ENCODE data around the gene CIAO2A. TPM values are rescaled to one million over a fixed set of nuclear protein-coding genes. Genes with fewer than 3 reads are reported as not detected.

The CIAO2A gene
- total RNA-seq, 1 experiment from 2014 or later, result 89.8 TPM

GRCh38 chr15:64130159-64130558, 36.5 kb upstream of the CIAO2A start:
- no TSS peak for BruUV-seq (replicated peaks)
- H3K9me3 ChIP-seq (ENCODE audit: control insufficient read depth, insufficient read depth, low read depth, low read length), result no peaks in the 10 kb centered on the region
- H3K27ac ChIP-seq (ENCODE audit: low read length), result no peak overlapping the region
- DNase-seq (ENCODE audit: low read depth, low spot score), result no peak
- H3K4me3 ChIP-seq (ENCODE audit: low read depth in 2 of 2, low read length in 2 of 2), result no peak overlapping the region
- intact Hi-C loops (cut with micrococcal nuclease; ENCODE audit: unreplicated experiment) (no loop called here), in situ Hi-C loops (cut with HindIII; ENCODE audit: low pct_unique_long_range_greater_than_20kb, low sequenced_read_pairs) (no loop called here)
- ATAC-seq, result no peak
- no peaks in the 10 kb centered on the region for H3K27me3 ChIP-seq (ENCODE audit: control insufficient read depth, insufficient read depth, low read length)
- POLR2A ChIA-PET, result interaction anchor here (0.5 kb wide), 1 partner anchor 194 kb away, joined by 4 read pairs; no protein-coding TSS in a partner anchor
- H3K4me1 ChIP-seq (ENCODE audit: control insufficient read depth, insufficient read depth, low read length), result no peaks in the 10 kb centered on the region
- CTCF ChIA-PET, result no interaction called here
- H3K36me3 ChIP-seq (ENCODE audit: control insufficient read depth, insufficient read depth, low read length), result peaks cover 38% of the 10 kb centered on the region
- TF ChIP-seq SIN3A (IDR thresholded peaks at IDR 0.05; ENCODE audit: borderline replicate concordance, insufficient read depth, low read depth, low read length) (no peak), REST (IDR thresholded peaks at IDR 0.05; ENCODE audit: insufficient read depth in 1 of 2, low read depth in 2 of 2, low read length in 1 of 2) (no peak), TCF7L2 (IDR thresholded peaks at IDR 0.05; ENCODE audit: low read depth, low read length) (no peak), CTCF (IDR thresholded peaks at IDR 0.05) (no peak), POLR2AphosphoS5 (IDR thresholded peaks at IDR 0.05; ENCODE audit: low read depth, low read length) (no peak)

GRCh38 chr15:64127521-64128270, 34.1 kb upstream of the CIAO2A start:
- peaks cover 38% of the 10 kb centered on the region for H3K36me3 ChIP-seq (ENCODE audit: control insufficient read depth, insufficient read depth, low read length)
- no peaks in the 10 kb centered on the region for H3K27me3 ChIP-seq (ENCODE audit: control insufficient read depth, insufficient read depth, low read length)
- no peak overlapping the region for H3K4me3 ChIP-seq (ENCODE audit: low read depth in 2 of 2, low read length in 2 of 2)
- POLR2A ChIA-PET, result no interaction called here
- no peak overlapping the region for H3K27ac ChIP-seq (ENCODE audit: low read length)
- no TSS peak for BruUV-seq (replicated peaks)
- intact Hi-C loops (cut with micrococcal nuclease; ENCODE audit: unreplicated experiment), result no loop called here
- H3K9me3 ChIP-seq (ENCODE audit: control insufficient read depth, insufficient read depth, low read depth, low read length), result no peaks in the 10 kb centered on the region
- TF ChIP-seq SIN3A (IDR thresholded peaks at IDR 0.05; ENCODE audit: borderline replicate concordance, insufficient read depth, low read depth, low read length) (no peak), TCF7L2 (IDR thresholded peaks at IDR 0.05; ENCODE audit: low read depth, low read length) (no peak)
- no peaks in the 10 kb centered on the region for H3K4me1 ChIP-seq (ENCODE audit: control insufficient read depth, insufficient read depth, low read length)
- CTCF ChIA-PET, result no interaction called here
- DNase-seq (ENCODE audit: low read depth, low spot score) (no peak), ATAC-seq (no peak)
- in situ Hi-C loops (cut with HindIII; ENCODE audit: low pct_unique_long_range_greater_than_20kb, low sequenced_read_pairs), result no loop called here

GRCh38 chr15:64125978-64126377, 32.3 kb upstream of the CIAO2A start:
- in situ Hi-C loops (cut with HindIII; ENCODE audit: low pct_unique_long_range_greater_than_20kb, low sequenced_read_pairs), result no loop called here
- TF ChIP-seq CTCF (IDR thresholded peaks at IDR 0.05), result no peak
- TF ChIP-seq TCF7L2 (IDR thresholded peaks at IDR 0.05; ENCODE audit: low read depth, low read length), result no peak
- TF ChIP-seq SIN3A (IDR thresholded peaks at IDR 0.05; ENCODE audit: borderline replicate concordance, insufficient read depth, low read depth, low read length), result no peak
- TF ChIP-seq REST (IDR thresholded peaks at IDR 0.05; ENCODE audit: insufficient read depth in 1 of 2, low read depth in 2 of 2, low read length in 1 of 2), result no peak
- TF ChIP-seq POLR2AphosphoS5 (IDR thresholded peaks at IDR 0.05; ENCODE audit: low read depth, low read length), result no peak

More at GRCh38 chr15:64125978-64126377, 32.3 kb upstream of the CIAO2A start:
- peaks cover 28% of the 10 kb centered on the region for H3K36me3 ChIP-seq (ENCODE audit: control insufficient read depth, insufficient read depth, low read length)
- no peaks in the 10 kb centered on the region for H3K27me3 ChIP-seq (ENCODE audit: control insufficient read depth, insufficient read depth, low read length)
- no peak overlapping the region for H3K4me3 ChIP-seq (ENCODE audit: low read depth in 2 of 2, low read length in 2 of 2)
- DNase-seq (ENCODE audit: low read depth, low spot score) (no peak), ATAC-seq (no peak)
- no peaks in the 10 kb centered on the region for H3K9me3 ChIP-seq (ENCODE audit: control insufficient read depth, insufficient read depth, low read depth, low read length)
- ChIA-PET POLR2A (no interaction called here), CTCF (interaction anchor here (0.6 kb wide), 1 partner anchor 345 kb away, joined by 4 read pairs; no protein-coding TSS in a partner anchor)
- no peak overlapping the region for H3K27ac ChIP-seq (ENCODE audit: low read length)
- no peaks in the 10 kb centered on the region for H3K4me1 ChIP-seq (ENCODE audit: control insufficient read depth, insufficient read depth, low read length)
- BruUV-seq (replicated peaks), result no TSS peak
- intact Hi-C loops (cut with micrococcal nuclease; ENCODE audit: unreplicated experiment), result no loop called here
